Neuron (in vitro differentiated cells): Measurements from ENCODE around the gene C22orf42.
A peak's percentile ranks its signal among the peaks of the same experiment; 100 is the strongest.
"Not testable (repeated sequence)": the region's sequence is repeated elsewhere in the genome, so short reads cannot be mapped to it uniquely, and the experiment has no call there.

Experiments used
- H2AFZ ChIP-seq: one replicate; pipeline ENCODE4 v1.6.1; 2013; ENCODE audit warnings: low read depth, mild to moderate bottlenecking, inconsistent platforms, low read length, moderate library complexity
- H3K27me3 ChIP-seq: one replicate; pipeline ENCODE4 v1.6.1; 2013; ENCODE audit warnings: low read length; ENCODE audit not compliant: insufficient read depth
- H3K36me3 ChIP-seq: one replicate; pipeline ENCODE4 v1.6.1; 2013; ENCODE audit warnings: low read length; ENCODE audit not compliant: insufficient read depth
- H3K4me1 ChIP-seq: one replicate; pipeline ENCODE4 v1.6.1; 2013; ENCODE audit warnings: low read length; ENCODE audit not compliant: insufficient read depth
- H3K4me3 ChIP-seq: 2 replicates; pipeline ENCODE4 v1.5.1; 2013; ENCODE audit warnings: mild to moderate bottlenecking, low read length, moderate library complexity
- H3K9me3 ChIP-seq: one replicate; pipeline ENCODE4 v1.6.1; 2013; ENCODE audit warnings: low read length

C22orf42 gene

GRCh38 chr22:32200752-32201151 lies 41.6 kb upstream of the C22orf42 start:
- H2AFZ ChIP-seq: no peak overlapping the region
- H3K27me3 ChIP-seq: peaks cover 2% of the 10 kb centered on the region

GRCh38 chr22:32199961-32200360 lies 40.9 kb upstream of the C22orf42 start:
- Histone ChIP-seq H2AFZ (no peak overlapping the region), H3K36me3 (no peaks in the 10 kb centered on the region)

More at GRCh38 chr22:32200752-32201151, 41.6 kb upstream of the C22orf42 start:
- H3K36me3 ChIP-seq: no peaks in the 10 kb centered on the region
- H3K4me3 ChIP-seq: no peak overlapping the region
- peaks cover 4% of the 10 kb centered on the region for H3K4me1 ChIP-seq
- H3K9me3 ChIP-seq: no peaks in the 10 kb centered on the region

GRCh38 chr22:32199341-32199740 lies 40.2 kb upstream of the C22orf42 start:
- no peak overlapping the region for H2AFZ ChIP-seq
- no peaks in the 10 kb centered on the region for H3K9me3 ChIP-seq
- peaks cover 2% of the 10 kb centered on the region for H3K27me3 ChIP-seq
- no peak overlapping the region for H3K4me3 ChIP-seq
- H3K36me3 ChIP-seq: no peaks in the 10 kb centered on the region
- peaks cover under 1% of the 10 kb centered on the region for H3K4me1 ChIP-seq

More at GRCh38 chr22:32199961-32200360, 40.9 kb upstream of the C22orf42 start:
- peaks cover 4% of the 10 kb centered on the region for H3K4me1 ChIP-seq
- peaks cover 2% of the 10 kb centered on the region for H3K27me3 ChIP-seq
- no peak overlapping the region for H3K4me3 ChIP-seq
- no peaks in the 10 kb centered on the region for H3K9me3 ChIP-seq

GRCh38 chr22:32197553-32198226 lies 38.6 kb upstream of the C22orf42 start:
- H3K4me3 ChIP-seq, H3K9me3 ChIP-seq, H2AFZ ChIP-seq, H3K36me3 ChIP-seq, H3K4me1 ChIP-seq, H3K27me3 ChIP-seq: not testable (repeated sequence)

GRCh38 chr22:32195900-32196299 lies 36.8 kb upstream of the C22orf42 start:
- not testable (repeated sequence) for H3K27me3 ChIP-seq, H2AFZ ChIP-seq, H3K4me3 ChIP-seq, H3K4me1 ChIP-seq, H3K9me3 ChIP-seq, H3K36me3 ChIP-seq

- not testable (repeated sequence) for H3K4me1 ChIP-seq, H3K4me3 ChIP-seq, H3K36me3 ChIP-seq, H3K9me3 ChIP-seq, H3K27me3 ChIP-seq, H2AFZ ChIP-seq
Measured at GRCh38 chr22:32193346-32193745, 34.2 kb upstream of the C22orf42 start.

- not testable (repeated sequence) for H3K27me3 ChIP-seq, H3K4me3 ChIP-seq, H3K9me3 ChIP-seq, H3K36me3 ChIP-seq, H2AFZ ChIP-seq, H3K4me1 ChIP-seq
Measured at GRCh38 chr22:32191021-32191420, 31.9 kb upstream of the C22orf42 start.

- peaks cover 3% of the 10 kb centered on the region for H3K27me3 ChIP-seq
- no peaks in the 10 kb centered on the region for H3K4me1 ChIP-seq
- H3K4me3 ChIP-seq: no peak overlapping the region
- H3K9me3 ChIP-seq: no peaks in the 10 kb centered on the region
- H3K36me3 ChIP-seq: no peaks in the 10 kb centered on the region
- H2AFZ ChIP-seq: no peak overlapping the region
Measured at GRCh38 chr22:32185821-32186220, 26.7 kb upstream of the C22orf42 start.

- Histone ChIP-seq H3K9me3 (no peaks in the 10 kb centered on the region), H2AFZ (no peak overlapping the region), H3K27me3 (peaks cover 9% of the 10 kb centered on the region), H3K4me3 (no peak overlapping the region), H3K4me1 (no peaks in the 10 kb centered on the region), H3K36me3 (no peaks in the 10 kb centered on the region)
Measured at GRCh38 chr22:32183625-32184024, 24.5 kb upstream of the C22orf42 start.

GRCh38 chr22:32181043-32181442 lies 21.9 kb upstream of the C22orf42 start:
- Histone ChIP-seq H3K4me3 (no peak overlapping the region), H3K36me3 (no peaks in the 10 kb centered on the region), H2AFZ (no peak overlapping the region), H3K4me1 (peaks cover 2% of the 10 kb centered on the region), H3K27me3 (peaks cover 25% of the 10 kb centered on the region), H3K9me3 (no peaks in the 10 kb centered on the region)

GRCh38 chr22:32177221-32177765 lies 18.2 kb upstream of the C22orf42 start:
- H3K4me3 ChIP-seq: no peak overlapping the region
- no peaks in the 10 kb centered on the region for H3K36me3 ChIP-seq
- peaks cover 50% of the 10 kb centered on the region for H3K27me3 ChIP-seq
- peaks cover 8% of the 10 kb centered on the region for H3K4me1 ChIP-seq
- H2AFZ ChIP-seq: no peak overlapping the region
- no peaks in the 10 kb centered on the region for H3K9me3 ChIP-seq

GRCh38 chr22:32175683-32176644 lies 16.9 kb upstream of the C22orf42 start:
- Histone ChIP-seq H2AFZ (peak overlapping the region; percentile 49), H3K4me3 (peak overlapping the region; percentile 13), H3K27me3 (peaks cover 46% of the 10 kb centered on the region)

GRCh38 chr22:32175115-32175514 lies 16.0 kb upstream of the C22orf42 start:
- no peak overlapping the region for H3K4me3 ChIP-seq
- peaks cover 45% of the 10 kb centered on the region for H3K27me3 ChIP-seq
- H3K36me3 ChIP-seq: no peaks in the 10 kb centered on the region
- peaks cover 8% of the 10 kb centered on the region for H3K4me1 ChIP-seq
- H3K9me3 ChIP-seq: no peaks in the 10 kb centered on the region
- no peak overlapping the region for H2AFZ ChIP-seq

More at GRCh38 chr22:32175683-32176644, 16.9 kb upstream of the C22orf42 start:
- H3K4me1 ChIP-seq: peaks cover 8% of the 10 kb centered on the region
- no peaks in the 10 kb centered on the region for H3K36me3 ChIP-seq
- no peaks in the 10 kb centered on the region for H3K9me3 ChIP-seq
